ENCODE data around the gene MYBPC1.
"Not testable (repeated sequence)": the region's sequence is repeated elsewhere in the genome, so short reads cannot be mapped to it uniquely, and the experiment has no call there.

DNA sequence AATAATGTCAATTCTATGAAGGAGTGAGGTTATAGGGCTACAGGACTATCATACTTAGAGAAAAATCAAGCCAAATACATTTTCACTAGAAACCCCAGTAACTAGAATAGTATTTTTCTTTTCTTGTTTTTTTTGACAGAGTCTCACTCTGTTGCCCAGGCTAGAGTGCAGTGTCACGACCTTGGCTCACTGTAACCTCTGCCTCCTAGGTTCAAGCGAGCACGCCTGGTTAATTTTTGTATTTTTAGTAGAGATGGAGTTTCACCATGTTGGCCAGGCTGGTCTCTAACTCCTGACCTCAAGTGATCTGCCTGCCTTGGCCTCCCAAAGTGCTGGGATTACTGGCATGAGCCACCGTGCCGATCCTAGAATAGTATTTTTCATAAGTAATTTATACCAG lies 139.7 kb downstream of the MYBPC1 start:
- TF ChIP-seq CTCF, POLR2A, POLR2AphosphoS5 (IDR thresholded peaks at IDR 0.05): not testable (repeated sequence)

Measured in prostate gland (tissue), 2 donors.